GM12878 (cell line): ENCODE data around the gene CDX1. TPM values are rescaled to one million over a fixed set of nuclear protein-coding genes. Genes with fewer than 3 reads are reported as not detected.

Experiments
- ATAC-seq: fragments of 200-7000 bp; cut with Tn5 transposase; 3 replicates; pipeline ENCODE4 v1.9.1; 2020; ENCODE audit warnings: mild to moderate bottlenecking, moderate library complexity
- BruUV-seq: library from RNA; stranded (reverse); fragments of 400-500 nt; replicated peaks from 2 replicates; lab custom pipeline; 2021; lab: Mats Ljungman, UMichigan
- CTCF ChIA-PET: fragments of 300-600 bp; sonication (Branson Sonifier 250); formaldehyde crosslinking; extraction: SDS; loops from one replicate; lab custom pipeline; 2021; ENCODE audit warnings: inconsistent platforms; lab: Yijun Ruan, JAX
- POLR2A ChIA-PET: fragments of 350-600 bp; formaldehyde crosslinking; extraction: SDS; loops from one replicate; lab custom pipeline; 2021; ENCODE audit warnings: inconsistent platforms; lab: Charles Lee
- RAD21 ChIA-PET: fragments of 300-600 bp; sonication (Branson Sonifier 250); formaldehyde crosslinking; loops from one replicate; lab custom pipeline; 2023; ENCODE audit warnings: antibody characterized with exemption; ENCODE audit not compliant: unreplicated experiment; lab: Charles Lee
- SMC1A ChIA-PET: fragments of 300-600 bp; sonication (Branson Sonifier 250); formaldehyde crosslinking; loops from one replicate; lab custom pipeline; 2023; ENCODE audit not compliant: unreplicated experiment, uncharacterized antibody; lab: Charles Lee
- DNase-seq: peaks from one replicate; pipeline ENCODE4 v3.0.0-alpha.2; 2011; ENCODE audit warnings: low read depth, low spot score
- FAIRE-seq: peaks from 3 replicates; lab custom pipeline; 2011; peaks lifted over from hg19 to GRCh38; lab: Jason Lieb, UNC
- H2AFZ ChIP-seq: 2 replicates; pipeline ENCODE4 v1.6.0; 2011; ENCODE audit warnings: low read depth, low read length, control low read depth; ENCODE audit not compliant: control insufficient read depth
- H3K27ac ChIP-seq: 2 replicates; pipeline ENCODE4 v1.5.1; 2011; ENCODE audit warnings: control low read depth; ENCODE audit not compliant: control insufficient read depth, insufficient read depth
- H3K27me3 ChIP-seq, 2 experiments: replicated peaks in 1 of 2; 2 replicates each; pipeline versions ENCODE4 v1.6.0 to v1.6.1; 2011; ENCODE audit warnings: low read length in 1 of 2; ENCODE audit not compliant: control insufficient read depth in 2 of 2, insufficient read depth in 2 of 2
- H3K36me3 ChIP-seq, 2 experiments: 2 replicates each; pipeline ENCODE4 v1.5.1; 2011; ENCODE audit warnings: low read length in 1 of 2; ENCODE audit not compliant: control insufficient read depth in 2 of 2, insufficient read depth in 2 of 2
- H3K4me1 ChIP-seq: 2 replicates; pipeline ENCODE4 v1.6.1; 2011; ENCODE audit warnings: mild to moderate bottlenecking, low read length, moderate library complexity, mixed read lengths; ENCODE audit not compliant: control insufficient read depth, insufficient read depth
- H3K4me2 ChIP-seq: 2 replicates; pipeline ENCODE4 v1.6.0; 2011; ENCODE audit warnings: control low read depth; ENCODE audit not compliant: control insufficient read depth, insufficient read depth
- H3K4me3 ChIP-seq: fragments of 200-600 bp; sonication (generic); 2 replicates; pipeline ENCODE4 v1.5.1; 2016
- H3K79me2 ChIP-seq: 2 replicates; pipeline ENCODE4 v1.6.0; 2011; ENCODE audit warnings: low read length; ENCODE audit not compliant: control insufficient read depth, insufficient read depth
- H3K9ac ChIP-seq: 2 replicates; pipeline ENCODE4 v1.8.0; 2011; ENCODE audit warnings: low read length, control low read depth, mixed read lengths; ENCODE audit not compliant: control insufficient read depth, insufficient read depth
- H3K9me3 ChIP-seq: replicated peaks from 3 replicates; pipeline ENCODE4 v1.5.1; 2011; ENCODE audit warnings: mild to moderate bottlenecking, low read length; ENCODE audit not compliant: control insufficient read depth, insufficient read depth
- H4K20me1 ChIP-seq: 2 replicates; pipeline ENCODE4 v1.6.0; 2011; ENCODE audit not compliant: control insufficient read depth, insufficient read depth
- ESRRA ChIP-seq: IDR thresholded peaks from 2 replicates; pipeline ENCODE4 v1.6.1; 2012; ENCODE audit warnings: mild to moderate bottlenecking, low read length, improper control_type of control experiment
- GATAD2B ChIP-seq: fragments of 450-650 bp; conservative IDR thresholded peaks from 2 replicates; pipeline ENCODE4 v1.6.1; 2017; ENCODE audit warnings: low read depth, mild to moderate bottlenecking, moderate library complexity
- IKZF1 ChIP-seq: fragments of 450-650 bp; conservative IDR thresholded peaks from 2 replicates; pipeline ENCODE4 v1.6.1; 2017; ENCODE audit warnings: antibody characterized with exemption, mild to moderate bottlenecking
- RAD21 ChIP-seq: IDR thresholded peaks from 2 replicates; pipeline ENCODE4 v1.6.1; 2011; ENCODE audit warnings: mild to moderate bottlenecking, low read depth, low read length, moderate library complexity; ENCODE audit not compliant: insufficient read depth
- RCOR1 ChIP-seq: conservative IDR thresholded peaks from 2 replicates; pipeline ENCODE4 v1.6.1; 2012; ENCODE audit warnings: low read depth, low read length, improper control_type of control experiment
- SMC3 ChIP-seq: IDR thresholded peaks from 2 replicates; pipeline ENCODE4 v1.6.1; 2011; ENCODE audit warnings: low read length, improper control_type of control experiment, borderline replicate concordance
- STAT1 ChIP-seq: fragments of 450-650 bp; conservative IDR thresholded peaks from 2 replicates; pipeline ENCODE4 v1.6.1; 2014; ENCODE audit warnings: antibody characterized with exemption, mild to moderate bottlenecking
- TBL1XR1 ChIP-seq: IDR thresholded peaks from 2 replicates; pipeline ENCODE4 v1.6.1; 2012; ENCODE audit warnings: low read depth, low read length, improper control_type of control experiment
- ZSCAN29 ChIP-seq: fragments of 450-650 bp; IDR thresholded peaks from 2 replicates; pipeline ENCODE4 v1.6.1; 2017; ENCODE audit warnings: mild to moderate bottlenecking, moderate library complexity
- WGBS: methylation state at CpG from one replicate; pipeline ENCODE4 v1.1.6; 2016; ENCODE audit warnings: low lambda C conversion rate; ENCODE audit not compliant: insufficient replicate concordance, insufficient coverage; ENCODE audit errors: missing lambda C conversion rate; 5-methylcytosine and 5-hydroxymethylcytosine counted together
- in situ Hi-C: fragments of 300-500 bp; cut with MboI; formaldehyde crosslinking; loops from 9 replicates; pipeline ENCODE4 v1.14.3; 2018; ENCODE audit warnings: mixed read lengths
- intact Hi-C: fragments of 100-400 bp; cut with micrococcal nuclease; formaldehyde crosslinking; loops from one replicate; pipeline ENCODE4 v1.14.2; 2022; ENCODE audit not compliant: unreplicated experiment
- polyA plus RNA-seq, 11 experiments: library from polyadenylated mRNA; depleted of rRNA in 4 of 11; unstranded in 6 of 11; stranded (reverse) in 5 of 11; fragments of >200 nt; fragmentation: Nextera tagmentation in 4 of 11; fragmentation: Illumina TruSeq in 1 of 11; extraction: Ambion mirVana in 4 of 11; extraction: Trizol in 1 of 11; gene quantifications; 1 replicate in 1 of 11; 2 replicates in 10 of 11; pipeline versions ENCODE4 v1.2.1 to v1.2.3, GENCODE V29; 2011 to 2016; ENCODE audit warnings: inconsistent platforms in 2 of 11, missing spikeins in 2 of 11, low read depth in 1 of 11
- total RNA-seq, 4 experiments: library from RNA; depleted of rRNA in 3 of 4; stranded (reverse); fragments of >200 nt in 3 of 4; fragmentation: Illumina TruSeq in 1 of 4; extraction: Trizol in 1 of 4; gene quantifications; 2 replicates each; pipeline versions ENCODE4 v1.2.1 to v1.2.3, GENCODE V29; 2013 to 2021
- TF ChIP-seq, protein P1 (sequence below): fragments of 450-650 bp; IDR thresholded peaks from 2 replicates; pipeline ENCODE4 v1.6.1; 2017; ENCODE audit warnings: mild to moderate bottlenecking
- TF ChIP-seq, protein P2 (sequence below), 3 experiments: IDR thresholded peaks in 2 of 3; conservative IDR thresholded peaks in 1 of 3; 2 replicates each; pipeline ENCODE4 v1.5.1; 2011; ENCODE audit warnings: low read depth in 3 of 3, low read length in 3 of 3, mild to moderate bottlenecking in 3 of 3, control low read depth in 2 of 3, moderate library complexity in 2 of 3, inconsistent platforms in 1 of 3, mixed read lengths in 1 of 3; ENCODE audit not compliant: control insufficient read depth in 2 of 3, insufficient read depth in 1 of 3; ENCODE audit errors: extremely low read depth in 1 of 3
- TF ChIP-seq, protein P3 (sequence below): fragments of 450-650 bp; IDR thresholded peaks from 2 replicates; pipeline ENCODE4 v1.6.1; 2018; ENCODE audit warnings: borderline replicate concordance, mild to moderate bottlenecking; ENCODE audit not compliant: partially characterized antibody

The CDX1 gene
- total and polyA plus RNA-seq, 10 of the 15 experiments (the other 5 are each of a cell fraction or from before 2014, with no cell fraction given), result not detected

DNA sequence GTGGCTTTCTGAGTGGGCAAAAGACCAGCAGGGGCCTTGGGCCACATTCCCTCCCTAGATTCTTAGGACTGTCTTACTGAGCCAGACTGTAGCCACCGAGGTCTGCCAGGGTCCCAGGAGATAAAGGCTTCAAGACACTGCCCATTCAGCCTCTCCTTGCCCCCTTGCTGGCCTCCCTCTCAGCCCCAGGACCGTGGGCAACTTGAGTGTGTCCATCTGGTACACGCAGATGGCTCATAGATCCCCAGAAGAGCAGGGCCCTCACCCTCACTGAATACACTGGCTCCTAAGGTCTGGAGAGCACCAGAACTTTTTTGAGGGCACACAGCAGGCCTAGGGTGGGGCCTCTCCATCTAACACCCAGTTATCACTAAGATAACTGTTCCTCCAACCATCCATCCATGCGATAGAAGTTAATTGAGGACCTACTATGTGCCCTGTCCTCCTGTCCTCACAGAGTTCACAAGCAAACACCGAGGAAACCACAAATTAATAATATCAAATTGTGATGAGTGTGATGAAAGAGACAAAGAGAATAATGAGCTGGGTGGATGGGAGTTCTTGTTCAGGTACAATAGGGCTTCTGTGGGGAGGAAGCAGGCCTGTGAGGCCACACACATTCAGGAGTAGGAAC is 6.0 kb upstream of the CDX1 start (continued):
- TF ChIP-seq, protein P1, sequence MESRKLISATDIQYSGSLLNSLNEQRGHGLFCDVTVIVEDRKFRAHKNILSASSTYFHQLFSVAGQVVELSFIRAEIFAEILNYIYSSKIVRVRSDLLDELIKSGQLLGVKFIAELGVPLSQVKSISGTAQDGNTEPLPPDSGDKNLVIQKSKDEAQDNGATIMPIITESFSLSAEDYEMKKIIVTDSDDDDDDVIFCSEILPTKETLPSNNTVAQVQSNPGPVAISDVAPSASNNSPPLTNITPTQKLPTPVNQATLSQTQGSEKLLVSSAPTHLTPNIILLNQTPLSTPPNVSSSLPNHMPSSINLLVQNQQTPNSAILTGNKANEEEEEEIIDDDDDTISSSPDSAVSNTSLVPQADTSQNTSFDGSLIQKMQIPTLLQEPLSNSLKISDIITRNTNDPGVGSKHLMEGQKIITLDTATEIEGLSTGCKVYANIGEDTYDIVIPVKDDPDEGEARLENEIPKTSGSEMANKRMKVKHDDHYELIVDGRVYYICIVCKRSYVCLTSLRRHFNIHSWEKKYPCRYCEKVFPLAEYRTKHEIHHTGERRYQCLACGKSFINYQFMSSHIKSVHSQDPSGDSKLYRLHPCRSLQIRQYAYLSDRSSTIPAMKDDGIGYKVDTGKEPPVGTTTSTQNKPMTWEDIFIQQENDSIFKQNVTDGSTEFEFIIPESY, result no peak
- TF ChIP-seq GATAD2B, result no peak

DNA sequence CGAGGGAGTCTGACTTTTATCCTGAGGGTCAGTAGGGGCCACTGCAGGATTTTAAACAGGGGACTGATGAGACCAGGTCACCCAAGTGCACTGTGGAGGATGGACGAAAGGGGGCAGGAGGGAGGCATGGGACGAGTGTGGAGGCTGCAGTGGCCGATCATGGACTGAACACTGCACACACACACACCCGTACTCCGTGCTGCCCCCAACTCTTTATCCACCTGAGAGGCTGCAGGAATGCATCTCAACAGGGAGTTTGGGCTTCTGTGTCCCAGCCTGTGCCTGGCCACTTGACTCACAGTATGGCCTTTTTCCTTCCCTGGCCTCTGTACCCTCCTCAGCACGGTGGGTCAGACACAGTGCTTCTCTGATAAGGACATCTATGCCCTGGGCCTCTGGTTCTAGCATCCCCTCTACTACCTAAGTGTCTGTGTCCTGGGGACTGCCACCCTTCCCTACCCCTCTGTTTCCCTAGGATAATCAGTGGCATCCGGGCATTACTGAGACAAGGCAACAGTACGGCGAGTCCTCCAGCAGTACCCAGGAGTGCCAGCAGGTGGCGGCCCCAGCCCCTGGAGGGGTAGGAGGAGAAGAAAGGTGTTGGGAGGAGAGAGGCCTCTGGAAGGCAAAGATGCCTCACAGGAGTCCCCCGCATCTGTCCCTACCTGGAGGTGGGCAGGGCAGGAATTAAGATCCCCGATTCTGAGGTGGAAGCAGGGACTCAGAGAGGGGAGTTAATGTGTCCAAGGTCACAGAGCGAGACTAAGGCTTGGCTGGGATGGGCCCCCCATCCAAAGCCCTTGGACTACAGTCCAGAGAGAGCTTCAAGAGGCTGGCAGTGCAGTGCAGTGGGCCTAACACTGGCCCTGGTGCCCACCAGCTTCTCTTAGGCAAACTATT is 5.1 kb upstream of the CDX1 start:
- no peak overlapping the region for H3K9ac ChIP-seq
- no peaks in the 10 kb centered on the region for H3K36me3 ChIP-seq
- DNase-seq (no peak), ATAC-seq (peak; percentile 92), FAIRE-seq (peak; percentile 89)
- ChIA-PET CTCF (interaction anchor here (0.7 to 6.7 kb wide), 16 partner anchors 8 to 275 kb away, joined by 3 to 68 read pairs (median 4); no protein-coding TSS in a partner anchor), RAD21 (interaction anchor here (0.9 to 1.9 kb wide), 3 partner anchors 14 to 57 kb away, joined by 3 to 8 read pairs (median 5); no protein-coding TSS in a partner anchor), SMC1A (interaction anchor here (0.9 to 1.8 kb wide), 6 partner anchors 12 to 57 kb away, joined by 3 to 10 read pairs (median 3); no protein-coding TSS in a partner anchor), POLR2A (no interaction called here)
- H3K27me3 ChIP-seq, result no peaks in the 10 kb centered on the region; a peak in 1 of 4 replicates
- in situ Hi-C loops, result no loop called here
- no peaks in the 10 kb centered on the region for H3K9me3 ChIP-seq
- no peak overlapping the region for H3K27ac ChIP-seq
- no TSS peak for BruUV-seq
- peaks cover 9% of the 10 kb centered on the region for H3K4me1 ChIP-seq
- H3K4me2 ChIP-seq, result no peak overlapping the region
- intact Hi-C loops, result loop anchor here (1.0 to 2.0 kb wide), 3 partner anchors 57 to 275 kb away; no protein-coding TSS in a partner anchor
- no peaks in the 10 kb centered on the region for H4K20me1 ChIP-seq
- WGBS, result 24% methylated on average over 14 of the region's 14 CpGs
- no peak overlapping the region for H2AFZ ChIP-seq
- no peak overlapping the region for H3K4me3 ChIP-seq
- H3K79me2 ChIP-seq, result no peaks in the 10 kb centered on the region
- 0 out of 2 replicates have a peak, but pooled peaks have one; percentile 42 for TF ChIP-seq STAT1
- TF ChIP-seq, protein P2, sequence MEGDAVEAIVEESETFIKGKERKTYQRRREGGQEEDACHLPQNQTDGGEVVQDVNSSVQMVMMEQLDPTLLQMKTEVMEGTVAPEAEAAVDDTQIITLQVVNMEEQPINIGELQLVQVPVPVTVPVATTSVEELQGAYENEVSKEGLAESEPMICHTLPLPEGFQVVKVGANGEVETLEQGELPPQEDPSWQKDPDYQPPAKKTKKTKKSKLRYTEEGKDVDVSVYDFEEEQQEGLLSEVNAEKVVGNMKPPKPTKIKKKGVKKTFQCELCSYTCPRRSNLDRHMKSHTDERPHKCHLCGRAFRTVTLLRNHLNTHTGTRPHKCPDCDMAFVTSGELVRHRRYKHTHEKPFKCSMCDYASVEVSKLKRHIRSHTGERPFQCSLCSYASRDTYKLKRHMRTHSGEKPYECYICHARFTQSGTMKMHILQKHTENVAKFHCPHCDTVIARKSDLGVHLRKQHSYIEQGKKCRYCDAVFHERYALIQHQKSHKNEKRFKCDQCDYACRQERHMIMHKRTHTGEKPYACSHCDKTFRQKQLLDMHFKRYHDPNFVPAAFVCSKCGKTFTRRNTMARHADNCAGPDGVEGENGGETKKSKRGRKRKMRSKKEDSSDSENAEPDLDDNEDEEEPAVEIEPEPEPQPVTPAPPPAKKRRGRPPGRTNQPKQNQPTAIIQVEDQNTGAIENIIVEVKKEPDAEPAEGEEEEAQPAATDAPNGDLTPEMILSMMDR (IDR thresholded peaks at IDR 0.05 in 2 of 3, conservative IDR thresholded peaks at IDR 0.05 in 1 of 3; ENCODE audit: control insufficient read depth in 2 of 3, extremely low read depth in 1 of 3, insufficient read depth in 1 of 3, low read depth in 3 of 3, low read length in 3 of 3), result peak; percentile 93 to 99 (median 93)
- TF ChIP-seq ZSCAN29, result no peak
- TF ChIP-seq GATAD2B, result peak; percentile 54; the same call in 1 of the 2 replicates
- 0 out of 2 replicates have a peak, but pooled peaks have one; percentile 21 for TF ChIP-seq IKZF1
- no peak for TF ChIP-seq ESRRA
- TF ChIP-seq, protein P3, sequence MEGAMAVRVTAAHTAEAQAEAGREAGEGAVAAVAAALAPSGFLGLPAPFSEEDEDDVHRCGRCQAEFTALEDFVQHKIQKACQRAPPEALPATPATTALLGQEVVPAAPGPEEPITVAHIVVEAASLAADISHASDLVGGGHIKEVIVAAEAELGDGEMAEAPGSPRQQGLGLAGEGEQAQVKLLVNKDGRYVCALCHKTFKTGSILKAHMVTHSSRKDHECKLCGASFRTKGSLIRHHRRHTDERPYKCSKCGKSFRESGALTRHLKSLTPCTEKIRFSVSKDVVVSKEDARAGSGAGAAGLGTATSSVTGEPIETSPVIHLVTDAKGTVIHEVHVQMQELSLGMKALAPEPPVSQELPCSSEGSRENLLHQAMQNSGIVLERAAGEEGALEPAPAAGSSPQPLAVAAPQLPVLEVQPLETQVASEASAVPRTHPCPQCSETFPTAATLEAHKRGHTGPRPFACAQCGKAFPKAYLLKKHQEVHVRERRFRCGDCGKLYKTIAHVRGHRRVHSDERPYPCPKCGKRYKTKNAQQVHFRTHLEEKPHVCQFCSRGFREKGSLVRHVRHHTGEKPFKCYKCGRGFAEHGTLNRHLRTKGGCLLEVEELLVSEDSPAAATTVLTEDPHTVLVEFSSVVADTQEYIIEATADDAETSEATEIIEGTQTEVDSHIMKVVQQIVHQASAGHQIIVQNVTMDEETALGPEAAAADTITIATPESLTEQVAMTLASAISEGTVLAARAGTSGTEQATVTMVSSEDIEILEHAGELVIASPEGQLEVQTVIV, result no peak
- peak; percentile 91 for TF ChIP-seq SMC3
- peak; percentile 78 for TF ChIP-seq RAD21
- 0 out of 2 replicates have a peak, but pooled peaks have one; percentile 59 for TF ChIP-seq RCOR1
- peak; percentile 64; the same call in 1 of the 2 replicates for TF ChIP-seq TBL1XR1
